Measurements from ENCODE around the gene ACR.

The ACR gene

DNA sequence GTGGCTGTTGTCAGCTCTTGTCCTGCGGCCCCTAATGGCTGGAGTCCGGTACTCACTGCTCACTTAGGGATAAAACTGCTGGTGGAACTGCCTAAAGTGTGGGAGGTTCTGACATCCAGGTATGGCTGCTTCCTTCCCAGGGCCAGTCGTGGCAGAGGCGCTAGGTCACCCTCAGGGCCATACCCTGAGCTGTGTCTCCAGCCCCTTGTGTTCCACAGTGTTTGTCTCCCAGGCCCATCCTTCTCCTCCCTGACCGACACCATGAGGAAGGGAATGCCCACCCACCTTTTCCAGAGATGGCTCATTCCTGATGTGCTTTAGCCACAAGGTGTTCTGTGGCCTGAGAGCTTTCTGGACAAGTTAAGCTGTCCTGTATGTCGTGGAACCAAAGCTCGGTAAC, 12.4 kb upstream of the ACR start:
- Histone ChIP-seq H3K79me2 (ENCODE audit: insufficient read depth, low read length) (no peaks in the 10 kb centered on the region), H3K4me1 (ENCODE audit: insufficient read depth, low read length, poor library complexity, severe bottlenecking) (peaks cover 4% of the 10 kb centered on the region)

DNA sequence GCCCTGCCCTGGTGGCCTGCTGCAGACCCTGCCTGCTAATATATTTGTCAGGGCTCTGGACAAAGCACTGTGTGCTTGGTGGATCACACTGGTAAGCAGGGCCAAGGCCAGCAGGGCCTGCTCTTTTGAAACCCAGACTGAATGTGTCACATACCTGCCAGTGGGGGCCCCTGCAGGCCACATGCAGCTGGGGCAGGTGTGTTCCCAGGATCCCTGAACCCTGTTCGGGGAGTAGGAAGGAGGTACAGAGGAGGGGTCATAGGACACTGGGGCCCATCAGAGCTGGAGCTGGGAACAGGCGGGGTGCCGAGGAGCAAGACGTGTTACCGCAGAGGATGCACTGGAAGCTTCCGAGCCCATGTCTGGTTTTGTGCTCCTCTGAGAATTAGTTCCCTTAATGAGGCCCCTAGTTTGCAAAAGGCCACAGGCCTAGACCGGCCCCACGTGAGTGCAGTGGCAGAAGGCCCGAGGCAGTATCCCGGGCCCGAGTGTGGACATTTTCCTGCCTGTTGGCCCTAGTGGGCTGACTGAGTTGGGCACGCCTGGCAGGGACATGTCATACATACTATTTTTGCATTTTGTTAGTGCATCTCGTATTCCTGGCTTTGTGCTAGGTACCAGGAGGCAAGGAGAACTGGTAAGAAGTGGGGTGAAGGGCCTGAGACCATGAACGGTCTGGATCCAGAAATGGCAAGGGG, 11.2 kb upstream of the ACR start:
- no peak overlapping the region for H3K9ac ChIP-seq (ENCODE audit: low read depth, low read length, poor library complexity, severe bottlenecking)
- no peaks in the 10 kb centered on the region for H3F3A ChIP-seq (ENCODE audit: low read depth)
- peaks cover 4% of the 10 kb centered on the region for H3K4me1 ChIP-seq (ENCODE audit: insufficient read depth, low read length, poor library complexity, severe bottlenecking)
- no peaks in the 10 kb centered on the region for H3K9me2 ChIP-seq (replicated peaks; ENCODE audit: low read depth, low read length)
- no peak overlapping the region for H3K4me2 ChIP-seq (ENCODE audit: low read depth, low read length, poor library complexity, severe bottlenecking)
- TF ChIP-seq, protein P1, sequence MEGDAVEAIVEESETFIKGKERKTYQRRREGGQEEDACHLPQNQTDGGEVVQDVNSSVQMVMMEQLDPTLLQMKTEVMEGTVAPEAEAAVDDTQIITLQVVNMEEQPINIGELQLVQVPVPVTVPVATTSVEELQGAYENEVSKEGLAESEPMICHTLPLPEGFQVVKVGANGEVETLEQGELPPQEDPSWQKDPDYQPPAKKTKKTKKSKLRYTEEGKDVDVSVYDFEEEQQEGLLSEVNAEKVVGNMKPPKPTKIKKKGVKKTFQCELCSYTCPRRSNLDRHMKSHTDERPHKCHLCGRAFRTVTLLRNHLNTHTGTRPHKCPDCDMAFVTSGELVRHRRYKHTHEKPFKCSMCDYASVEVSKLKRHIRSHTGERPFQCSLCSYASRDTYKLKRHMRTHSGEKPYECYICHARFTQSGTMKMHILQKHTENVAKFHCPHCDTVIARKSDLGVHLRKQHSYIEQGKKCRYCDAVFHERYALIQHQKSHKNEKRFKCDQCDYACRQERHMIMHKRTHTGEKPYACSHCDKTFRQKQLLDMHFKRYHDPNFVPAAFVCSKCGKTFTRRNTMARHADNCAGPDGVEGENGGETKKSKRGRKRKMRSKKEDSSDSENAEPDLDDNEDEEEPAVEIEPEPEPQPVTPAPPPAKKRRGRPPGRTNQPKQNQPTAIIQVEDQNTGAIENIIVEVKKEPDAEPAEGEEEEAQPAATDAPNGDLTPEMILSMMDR (conservative IDR thresholded peaks at IDR 0.05; ENCODE audit: low read length): no peak
- no peak for TF ChIP-seq EZH2phosphoT487 (IDR thresholded peaks at IDR 0.05; ENCODE audit: borderline replicate concordance)
- peaks cover 7% of the 10 kb centered on the region; the same call in 1 of the 2 replicates for H3K36me3 ChIP-seq (ENCODE audit: insufficient read depth, low read length)
- no peaks in the 10 kb centered on the region for H4K20me1 ChIP-seq (ENCODE audit: insufficient read depth, low read length, poor library complexity, severe bottlenecking)
- H3K4me3 ChIP-seq (ENCODE audit: low read length, poor library complexity, severe bottlenecking): no peak overlapping the region
- no peaks in the 10 kb centered on the region for H3K27me3 ChIP-seq (ENCODE audit: insufficient read depth, low read length, poor library complexity, severe bottlenecking)
- H2AFZ ChIP-seq (ENCODE audit: low read length): no peak overlapping the region
- H3K79me2 ChIP-seq (ENCODE audit: insufficient read depth, low read length): no peaks in the 10 kb centered on the region
- no peaks in the 10 kb centered on the region for H3K9me3 ChIP-seq (ENCODE audit: insufficient read depth, low read depth, low read length)

More for the DNA sequence above, 12.4 kb upstream of the ACR start:
- Histone ChIP-seq H3F3A (ENCODE audit: low read depth) (no peaks in the 10 kb centered on the region), H2AFZ (ENCODE audit: low read length) (no peak overlapping the region), H3K9me3 (ENCODE audit: insufficient read depth, low read depth, low read length) (no peaks in the 10 kb centered on the region), H4K20me1 (ENCODE audit: insufficient read depth, low read length, poor library complexity, severe bottlenecking) (no peaks in the 10 kb centered on the region), H3K27me3 (ENCODE audit: insufficient read depth, low read length, poor library complexity, severe bottlenecking) (no peaks in the 10 kb centered on the region), H3K9me2 (replicated peaks; ENCODE audit: low read depth, low read length) (no peaks in the 10 kb centered on the region), H3K9ac (ENCODE audit: low read depth, low read length, poor library complexity, severe bottlenecking) (no peak overlapping the region), H3K4me2 (ENCODE audit: low read depth, low read length, poor library complexity, severe bottlenecking) (no peak overlapping the region), H3K4me3 (ENCODE audit: low read length, poor library complexity, severe bottlenecking) (no peak overlapping the region), H3K36me3 (ENCODE audit: insufficient read depth, low read length) (peaks cover 10% of the 10 kb centered on the region; the same call in 1 of the 2 replicates)
- TF ChIP-seq, protein P1 (conservative IDR thresholded peaks at IDR 0.05; ENCODE audit: low read length): no peak

DNA sequence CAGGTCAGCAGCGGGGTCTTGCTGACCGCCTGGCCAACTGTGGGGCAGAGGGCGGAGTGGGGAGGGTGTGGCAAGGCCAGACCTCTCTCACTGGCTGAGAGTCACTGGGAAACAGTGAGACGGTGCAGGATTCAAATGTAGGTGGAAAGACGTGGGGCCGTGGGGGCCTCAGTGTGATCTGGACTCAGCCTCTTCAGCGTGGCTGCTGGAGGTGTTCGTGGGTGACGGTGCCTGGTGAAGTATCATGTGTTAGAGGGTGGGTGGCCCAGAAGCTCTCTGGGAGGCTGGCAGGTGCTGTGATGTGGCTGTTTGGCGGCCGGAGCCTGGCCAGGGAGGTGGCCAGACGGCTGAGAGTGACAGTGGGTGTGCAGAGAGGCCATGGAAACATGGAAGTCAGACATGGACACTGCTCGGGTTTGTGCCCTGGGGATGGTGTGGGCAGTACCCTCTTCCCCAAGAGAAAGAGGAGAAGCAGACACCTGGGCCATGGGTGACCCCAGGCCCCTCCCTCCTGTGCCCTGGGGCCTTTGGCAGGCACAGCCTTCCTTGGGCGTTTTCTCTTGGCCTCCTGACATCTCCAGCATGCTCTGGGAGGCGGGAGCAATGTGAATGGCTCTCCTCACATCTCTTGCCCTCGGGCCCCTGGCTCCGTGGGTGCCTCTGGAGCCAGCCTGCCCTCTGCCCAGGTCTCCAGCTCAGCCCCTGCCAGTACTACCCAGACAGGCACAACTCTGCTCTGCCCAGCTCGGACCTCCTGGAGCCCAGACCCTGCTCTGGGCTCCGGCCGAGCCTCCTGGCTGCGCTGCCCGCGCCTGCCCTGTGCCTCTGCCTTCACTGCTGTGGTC, 10.1 kb upstream of the ACR start:
- TF ChIP-seq, protein P1 (conservative IDR thresholded peaks at IDR 0.05; ENCODE audit: low read length): no peak
- no peak for TF ChIP-seq EZH2phosphoT487 (IDR thresholded peaks at IDR 0.05; ENCODE audit: borderline replicate concordance)
- Histone ChIP-seq H3K36me3 (ENCODE audit: insufficient read depth, low read length) (no peaks in the 10 kb centered on the region; the same call in 1 of the 2 replicates), H3K27me3 (ENCODE audit: insufficient read depth, low read length, poor library complexity, severe bottlenecking) (no peaks in the 10 kb centered on the region)

More for the DNA sequence above, 10.1 kb upstream of the ACR start:
- Histone ChIP-seq H3K79me2 (ENCODE audit: insufficient read depth, low read length) (no peaks in the 10 kb centered on the region), H3K4me1 (ENCODE audit: insufficient read depth, low read length, poor library complexity, severe bottlenecking) (peaks cover 4% of the 10 kb centered on the region), H3K4me3 (ENCODE audit: low read length, poor library complexity, severe bottlenecking) (no peak overlapping the region), H3K9me3 (ENCODE audit: insufficient read depth, low read depth, low read length) (no peaks in the 10 kb centered on the region), H3K9me2 (replicated peaks; ENCODE audit: low read depth, low read length) (no peaks in the 10 kb centered on the region), H4K20me1 (ENCODE audit: insufficient read depth, low read length, poor library complexity, severe bottlenecking) (no peaks in the 10 kb centered on the region), H3K4me2 (ENCODE audit: low read depth, low read length, poor library complexity, severe bottlenecking) (no peak overlapping the region), H3F3A (ENCODE audit: low read depth) (no peaks in the 10 kb centered on the region), H3K9ac (ENCODE audit: low read depth, low read length, poor library complexity, severe bottlenecking) (no peak overlapping the region), H2AFZ (ENCODE audit: low read length) (no peak overlapping the region)

Measured in Loucy (cell line).